H9 (cell line): ENCODE results near the gene OR5M11. TPM values are rescaled to one million over a fixed set of nuclear protein-coding genes. Genes with fewer than 3 reads are reported as not detected.

Experiments
- DNase-seq: peaks from one replicate; pipeline ENCODE4 v3.0.0-alpha.2; 2017
- H2AFZ ChIP-seq: one replicate; pipeline ENCODE4 v1.6.1; 2013; ENCODE audit warnings: mild to moderate bottlenecking, low read length, control low read depth, moderate library complexity
- H2AK5ac ChIP-seq: 2 replicates; pipeline ENCODE4 v1.6.1; 2013; ENCODE audit warnings: low read length, control low read depth, mixed read lengths; ENCODE audit not compliant: insufficient read length
- H2BK120ac ChIP-seq: one replicate; pipeline ENCODE4 v1.6.1; 2013; ENCODE audit warnings: low read depth, mild to moderate bottlenecking, low read length, control low read depth, inconsistent platforms; ENCODE audit not compliant: poor library complexity, severe bottlenecking
- H2BK12ac ChIP-seq: 2 replicates; pipeline ENCODE4 v1.6.1; 2013; ENCODE audit warnings: low read length, control low read depth, mixed read lengths, low read depth; ENCODE audit not compliant: insufficient read length
- H2BK15ac ChIP-seq: 2 replicates; pipeline ENCODE4 v1.6.1; 2013; ENCODE audit warnings: low read depth, low read length, control low read depth
- H2BK20ac ChIP-seq: one replicate; pipeline ENCODE4 v1.6.1; 2013; ENCODE audit warnings: low read depth, mild to moderate bottlenecking, low read length, control low read depth, inconsistent platforms; ENCODE audit not compliant: poor library complexity, severe bottlenecking
- H2BK5ac ChIP-seq: 2 replicates; pipeline ENCODE4 v1.6.1; 2013; ENCODE audit warnings: low read length, control low read depth, mixed read lengths; ENCODE audit not compliant: insufficient read length
- H3K14ac ChIP-seq: 2 replicates; pipeline ENCODE4 v1.6.1; 2013; ENCODE audit warnings: low read length, control low read depth; ENCODE audit not compliant: insufficient read depth
- H3K18ac ChIP-seq: 2 replicates; pipeline ENCODE4 v1.6.1; 2013; ENCODE audit warnings: low read depth, mild to moderate bottlenecking, mixed read lengths, low read length, control low read depth; ENCODE audit not compliant: insufficient read length
- H3K23ac ChIP-seq: 2 replicates; pipeline ENCODE4 v1.6.1; 2013; ENCODE audit warnings: low read length, control low read depth, mixed read lengths, low read depth; ENCODE audit not compliant: insufficient read length
- H3K23me2 ChIP-seq: 2 replicates; pipeline ENCODE4 v1.6.1; 2013; ENCODE audit warnings: low read depth, mild to moderate bottlenecking, mixed read lengths, low read length, control low read depth; ENCODE audit not compliant: insufficient read length, poor library complexity, severe bottlenecking
- H3K27ac ChIP-seq: 2 replicates; pipeline ENCODE4 v1.5.1; 2013; ENCODE audit warnings: low read length, control low read depth, mixed read lengths, low read depth; ENCODE audit not compliant: insufficient read length
- H3K27me3 ChIP-seq: 2 replicates; pipeline ENCODE4 v1.6.1; 2013; ENCODE audit warnings: low read length, control low read depth, inconsistent platforms; ENCODE audit not compliant: insufficient read depth
- H3K4ac ChIP-seq: 2 replicates; pipeline ENCODE4 v1.6.1; 2013; ENCODE audit warnings: low read depth, mild to moderate bottlenecking, control low read depth, inconsistent platforms, low read length, moderate library complexity
- H3K4me1 ChIP-seq: 2 replicates; pipeline ENCODE4 v1.6.1; 2013; ENCODE audit warnings: low read length, control low read depth, inconsistent platforms; ENCODE audit not compliant: insufficient read depth
- H3K4me2 ChIP-seq: 2 replicates; pipeline ENCODE4 v1.6.1; 2013; ENCODE audit warnings: low read length, control low read depth, mixed read lengths; ENCODE audit not compliant: insufficient read length, insufficient read depth
- H3K56ac ChIP-seq: 2 replicates; pipeline ENCODE4 v1.6.1; 2013; ENCODE audit warnings: low read depth, mild to moderate bottlenecking, mixed read lengths, low read length, control low read depth; ENCODE audit not compliant: insufficient read length
- H3K79me1 ChIP-seq: 2 replicates; pipeline ENCODE4 v1.6.1; 2013; ENCODE audit warnings: low read depth, mild to moderate bottlenecking, moderate library complexity, low read length, control low read depth, inconsistent platforms; ENCODE audit not compliant: insufficient read depth, poor library complexity, severe bottlenecking
- H3K79me2 ChIP-seq: 2 replicates; pipeline ENCODE4 v1.6.1; 2013; ENCODE audit warnings: low read length, control low read depth, inconsistent platforms; ENCODE audit not compliant: insufficient read depth
- H3K9ac ChIP-seq: 2 replicates; pipeline ENCODE4 v1.6.1; 2013; ENCODE audit warnings: low read length, control low read depth, mixed read lengths; ENCODE audit not compliant: insufficient read length; ENCODE audit errors: extremely low read depth
- H3K9me3 ChIP-seq: one replicate; pipeline ENCODE4 v1.6.1; 2013; ENCODE audit warnings: low read depth, low read length, inconsistent platforms; ENCODE audit not compliant: control insufficient read depth
- H3T11ph ChIP-seq: one replicate; pipeline ENCODE4 v1.6.1; 2013; ENCODE audit warnings: mild to moderate bottlenecking, low read length, control low read depth, inconsistent platforms
- H4K20me1 ChIP-seq: one replicate; pipeline ENCODE4 v1.6.1; 2013; ENCODE audit not compliant: control insufficient read depth, insufficient read length, insufficient read depth
- H4K5ac ChIP-seq: 2 replicates; pipeline ENCODE4 v1.6.1; 2013; ENCODE audit warnings: low read depth, mild to moderate bottlenecking, mixed read lengths, low read length, control low read depth; ENCODE audit not compliant: insufficient read length
- H4K8ac ChIP-seq: replicated peaks from 2 replicates; pipeline ENCODE4 v1.6.1; 2013; ENCODE audit warnings: low read length, control low read depth, mixed read lengths, low read depth; ENCODE audit not compliant: insufficient read length
- H4K91ac ChIP-seq: 2 replicates; pipeline ENCODE4 v1.6.1; 2013; ENCODE audit warnings: low read depth, mild to moderate bottlenecking, moderate library complexity, mixed read lengths, low read length, control low read depth; ENCODE audit not compliant: insufficient read length
- H3K27ac Mint-ChIP-seq, 3 experiments: 2 replicates in 2 of 3; 3 replicates in 1 of 3; pipeline ENCODE4 v1.8.0; 2020 to 2021; ENCODE audit warnings: mixed read lengths in 3 of 3, mild to moderate bottlenecking in 1 of 3, moderate library complexity in 1 of 3
- H3K27me3 Mint-ChIP-seq: 2 replicates; pipeline ENCODE4 v1.8.0; 2021; ENCODE audit warnings: low read depth, mild to moderate bottlenecking, moderate library complexity, mixed read lengths
- H3K36me3 Mint-ChIP-seq, 3 experiments: 2 replicates in 2 of 3; 3 replicates in 1 of 3; pipeline ENCODE4 v1.8.0; 2020 to 2021; ENCODE audit warnings: low read depth in 3 of 3, mixed read lengths in 3 of 3; ENCODE audit not compliant: insufficient read depth in 1 of 3
- H3K4me1 Mint-ChIP-seq, 2 experiments: 2 replicates each; pipeline ENCODE4 v1.8.0; 2020; ENCODE audit warnings: mixed read lengths in 2 of 2
- H3K4me3 Mint-ChIP-seq, 2 experiments: 2 replicates in 1 of 2; 3 replicates in 1 of 2; pipeline ENCODE4 v1.8.0; 2020 to 2021; ENCODE audit warnings: mild to moderate bottlenecking in 2 of 2, mixed read lengths in 2 of 2, moderate library complexity in 1 of 2
- H3K9me3 Mint-ChIP-seq, 2 experiments: 2 replicates in 1 of 2; 3 replicates in 1 of 2; pipeline ENCODE4 v1.8.0; 2020; ENCODE audit warnings: mild to moderate bottlenecking in 2 of 2, mixed read lengths in 2 of 2, moderate library complexity in 1 of 2
- CTCF ChIP-seq: fragments of 200-600 bp; sonication (generic); conservative IDR thresholded peaks from 3 replicates; pipeline ENCODE4 v1.8.0; 2021; ENCODE audit warnings: antibody characterized with exemption, mild to moderate bottlenecking
- WGBS: extraction: QIAGEN DNeasy Blood & Tissue Kit; methylation state at CpG from one replicate; pipeline ENCODE4 v1.1.7; 2013; ENCODE audit warnings: missing lambda C conversion rate, low lambda C conversion rate, mixed read lengths; ENCODE audit not compliant: insufficient read length; ENCODE audit errors: extremely low coverage; 5-methylcytosine and 5-hydroxymethylcytosine counted together
- total RNA-seq: library from RNA; stranded (reverse); gene quantifications from 2 replicates; pipeline ENCODE4 v1.2.1, GENCODE V29; 2021

The OR5M11 gene
- total RNA-seq, 1 experiment from 2014 or later: not detected

DNA sequence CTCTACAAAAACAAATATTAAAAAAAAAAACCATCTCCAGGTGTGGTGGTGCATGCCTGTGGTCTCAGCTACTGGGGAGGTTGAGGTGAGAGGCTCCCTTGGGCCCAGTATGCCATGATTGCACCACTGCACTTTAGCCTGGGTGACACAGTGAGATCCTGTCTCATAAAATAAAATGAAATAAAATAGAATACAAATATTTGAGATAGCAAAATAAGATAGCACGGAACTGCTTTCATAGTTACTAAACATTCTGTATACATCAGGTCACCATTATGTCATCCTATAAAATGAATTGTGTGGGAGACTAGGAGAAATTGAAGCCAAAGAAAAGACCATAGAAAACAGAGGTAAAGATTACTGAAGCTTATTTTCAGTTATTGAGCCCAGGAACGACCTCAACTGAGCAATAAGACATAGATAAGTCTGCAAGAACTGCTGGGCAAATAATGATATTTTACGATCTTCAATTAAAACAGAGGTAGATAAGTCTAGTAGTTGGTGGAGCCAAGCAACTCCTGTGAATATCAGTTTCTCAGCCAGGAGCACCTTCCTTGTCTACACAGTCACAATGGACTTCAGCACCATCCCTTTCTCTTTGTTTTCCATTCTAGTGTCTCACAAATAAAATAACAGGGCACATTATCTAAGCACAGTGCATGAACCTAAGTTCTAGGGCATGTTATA is 9.9 kb downstream of the OR5M11 start:
- H2BK12ac ChIP-seq: no peak overlapping the region
- no peak overlapping the region for H3K18ac ChIP-seq
- no peak for TF ChIP-seq CTCF
- no peak overlapping the region for H2AK5ac ChIP-seq
- no CpG with 5 or more reads among the region's 3 CpGs for WGBS
- H2AFZ ChIP-seq: no peak overlapping the region
- H3K27me3 Mint-ChIP-seq: no peaks in the 10 kb centered on the region
- no peak overlapping the region for H3K23ac ChIP-seq
- H3T11ph ChIP-seq: no peak overlapping the region
- no peaks in the 10 kb centered on the region for H3K4me1 Mint-ChIP-seq
- H3K23me2 ChIP-seq: no peaks in the 10 kb centered on the region
- peaks cover 4 to 9% of the 10 kb centered on the region in 2 experiments; a peak in 4 of 5 replicates for H3K9me3 Mint-ChIP-seq
- H4K8ac ChIP-seq: no peak overlapping the region
- no peak overlapping the region for H2BK5ac ChIP-seq
- H3K79me2 ChIP-seq: no peaks in the 10 kb centered on the region
- H3K27me3 ChIP-seq: no peaks in the 10 kb centered on the region
- no peak overlapping the region for H3K14ac ChIP-seq
- H4K5ac ChIP-seq: no peak overlapping the region
- H3K4me2 ChIP-seq: no peak overlapping the region
- no peak for DNase-seq
- H4K20me1 ChIP-seq: no peaks in the 10 kb centered on the region
- H2BK120ac ChIP-seq: no peak overlapping the region
- no peak overlapping the region for H3K27ac Mint-ChIP-seq
- no peaks in the 10 kb centered on the region for H3K4me1 ChIP-seq
- no peak overlapping the region for H3K9ac ChIP-seq
- no peak overlapping the region for H3K4ac ChIP-seq
- no peak overlapping the region for H2BK20ac ChIP-seq
- 0 out of 7 replicates have a peak, but pooled peaks cover 0 to 4% (median 0%) of the 10 kb centered on the region in 3 experiments for H3K36me3 Mint-ChIP-seq
- H3K27ac ChIP-seq: no peak overlapping the region
- no peaks in the 10 kb centered on the region for H3K9me3 ChIP-seq
- no peak overlapping the region for H4K91ac ChIP-seq
- no peak overlapping the region for H3K4me3 Mint-ChIP-seq
- no peaks in the 10 kb centered on the region for H3K79me1 ChIP-seq
- no peak overlapping the region for H2BK15ac ChIP-seq
- H3K56ac ChIP-seq: no peak overlapping the region
